Measurements from ENCODE around the gene ACSM5.
"Not testable (repeated sequence)": the region's sequence is repeated elsewhere in the genome, so short reads cannot be mapped to it uniquely, and the experiment has no call there.

Gene ACSM5

GRCh38 chr16:20453633-20454032, 44.3 kb downstream of the ACSM5 start:
- H3K27ac Mint-ChIP-seq; H3K4me3 Mint-ChIP-seq; H3K36me3 Mint-ChIP-seq (ENCODE audit: low read depth); H3K4me1 Mint-ChIP-seq; H3K27me3 Mint-ChIP-seq (ENCODE audit: low read depth); H3K9me3 Mint-ChIP-seq: not testable (repeated sequence)

- H3K27ac Mint-ChIP-seq; H3K4me3 Mint-ChIP-seq; H3K27me3 Mint-ChIP-seq (ENCODE audit: low read depth); H3K36me3 Mint-ChIP-seq (ENCODE audit: low read depth); H3K9me3 Mint-ChIP-seq; H3K4me1 Mint-ChIP-seq: not testable (repeated sequence)
Observed at GRCh38 chr16:20459227-20459626, 49.9 kb downstream of the ACSM5 start.

GRCh38 chr16:20460313-20460712, 51.0 kb downstream of the ACSM5 start:
- H3K36me3 Mint-ChIP-seq (ENCODE audit: low read depth); H3K9me3 Mint-ChIP-seq; H3K27me3 Mint-ChIP-seq (ENCODE audit: low read depth); H3K4me3 Mint-ChIP-seq; H3K4me1 Mint-ChIP-seq; H3K27ac Mint-ChIP-seq: not testable (repeated sequence)

- H3K27ac Mint-ChIP-seq, H3K9me3 Mint-ChIP-seq, H3K4me3 Mint-ChIP-seq: not testable (repeated sequence)
Observed at GRCh38 chr16:20468954-20469353, 59.6 kb downstream of the ACSM5 start.

GRCh38 chr16:20469930-20470329, 60.6 kb downstream of the ACSM5 start:
- H3K9me3 Mint-ChIP-seq; H3K4me1 Mint-ChIP-seq; H3K27ac Mint-ChIP-seq; H3K36me3 Mint-ChIP-seq (ENCODE audit: low read depth); H3K4me3 Mint-ChIP-seq; H3K27me3 Mint-ChIP-seq (ENCODE audit: low read depth): not testable (repeated sequence)

More at GRCh38 chr16:20468954-20469353, 59.6 kb downstream of the ACSM5 start:
- not testable (repeated sequence) for H3K27me3 Mint-ChIP-seq (ENCODE audit: low read depth); H3K36me3 Mint-ChIP-seq (ENCODE audit: low read depth); H3K4me1 Mint-ChIP-seq

- H3K27me3 Mint-ChIP-seq (ENCODE audit: low read depth); H3K9me3 Mint-ChIP-seq; H3K27ac Mint-ChIP-seq; H3K4me1 Mint-ChIP-seq; H3K4me3 Mint-ChIP-seq; H3K36me3 Mint-ChIP-seq (ENCODE audit: low read depth): not testable (repeated sequence)
Observed at GRCh38 chr16:20470732-20471131, 61.4 kb downstream of the ACSM5 start.

- H3K4me3 Mint-ChIP-seq; H3K27me3 Mint-ChIP-seq (ENCODE audit: low read depth); H3K4me1 Mint-ChIP-seq; H3K9me3 Mint-ChIP-seq; H3K36me3 Mint-ChIP-seq (ENCODE audit: low read depth); H3K27ac Mint-ChIP-seq: not testable (repeated sequence)
Observed at GRCh38 chr16:20477188-20477744, 67.9 kb downstream of the ACSM5 start.

GRCh38 chr16:20483989-20484388, 74.7 kb downstream of the ACSM5 start:
- H3K9me3 Mint-ChIP-seq; H3K36me3 Mint-ChIP-seq (ENCODE audit: low read depth); H3K4me1 Mint-ChIP-seq; H3K4me3 Mint-ChIP-seq; H3K27me3 Mint-ChIP-seq (ENCODE audit: low read depth); H3K27ac Mint-ChIP-seq: not testable (repeated sequence)

GRCh38 chr16:20484726-20485125, 75.4 kb downstream of the ACSM5 start:
- H3K27ac Mint-ChIP-seq = no peak overlapping the region
- H3K27me3 Mint-ChIP-seq (ENCODE audit: low read depth) = no peaks in the 10 kb centered on the region
- no peaks in the 10 kb centered on the region for H3K9me3 Mint-ChIP-seq
- no peak for TF ChIP-seq CTCF (IDR thresholded peaks at IDR 0.05; ENCODE audit: unreplicated experiment in 3 of 3)
- H3K4me1 Mint-ChIP-seq = no peaks in the 10 kb centered on the region
- no peak overlapping the region for H3K4me3 Mint-ChIP-seq
- no peaks in the 10 kb centered on the region for H3K36me3 Mint-ChIP-seq (ENCODE audit: low read depth)

- H3K27ac Mint-ChIP-seq = no peak overlapping the region
- H3K4me3 Mint-ChIP-seq = no peak overlapping the region
- H3K9me3 Mint-ChIP-seq = no peaks in the 10 kb centered on the region
- no peaks in the 10 kb centered on the region for H3K27me3 Mint-ChIP-seq (ENCODE audit: low read depth)
- TF ChIP-seq CTCF (IDR thresholded peaks at IDR 0.05; ENCODE audit: unreplicated experiment in 3 of 3) = no peak
- H3K4me1 Mint-ChIP-seq = no peaks in the 10 kb centered on the region
- no peaks in the 10 kb centered on the region for H3K36me3 Mint-ChIP-seq (ENCODE audit: low read depth)
Observed at GRCh38 chr16:20485408-20485807, 76.1 kb downstream of the ACSM5 start.

Data from nephron (organoid).